WTC11 (cell line): ENCODE data around the gene TRRAP. TPM values are rescaled to one million over a fixed set of nuclear protein-coding genes. Genes with fewer than 3 reads are reported as not detected.

Source experiments
- ATAC-seq: fragments of 200-7000 bp; cut with Tn5 transposase; 2 replicates; pipeline ENCODE4 v1.10.0; 2021; ENCODE audit warnings: mild to moderate bottlenecking, moderate library complexity
- CTCF ChIA-PET: fragments of 300-600 bp; sonication (Branson Sonifier 250); formaldehyde crosslinking; loops from one replicate; lab custom pipeline; 2021; ENCODE audit warnings: antibody characterized with exemption; lab: Charles Lee
- POLR2A ChIA-PET: fragments of 350-600 bp; sonication (Branson Sonifier 250); formaldehyde crosslinking; loops from one replicate; lab custom pipeline; 2021; ENCODE audit warnings: antibody characterized with exemption; lab: Charles Lee
- DNase-seq: peaks from one replicate; pipeline ENCODE4 v3.0.0; 2021; ENCODE audit warnings: low spot score
- H3K27ac Mint-ChIP-seq: 2 replicates; pipeline ENCODE4 v1.8.0; 2021; ENCODE audit warnings: mixed read lengths
- H3K27me3 Mint-ChIP-seq: 2 replicates; pipeline ENCODE4 v1.8.0; 2021; ENCODE audit warnings: low read depth, mild to moderate bottlenecking, moderate library complexity, mixed read lengths
- H3K36me3 Mint-ChIP-seq: 2 replicates; pipeline ENCODE4 v1.8.0; 2021; ENCODE audit warnings: mixed read lengths
- H3K4me1 Mint-ChIP-seq: 2 replicates; pipeline ENCODE4 v1.8.0; 2022; ENCODE audit warnings: mixed read lengths
- H3K4me3 Mint-ChIP-seq: 2 replicates; pipeline ENCODE4 v1.8.0; 2021; ENCODE audit warnings: mild to moderate bottlenecking, moderate library complexity, mixed read lengths
- H3K9me3 Mint-ChIP-seq: 2 replicates; pipeline ENCODE4 v1.8.0; 2021; ENCODE audit warnings: mixed read lengths
- AR ChIP-seq: fragments of 250-450 bp; sonication (Bioruptor Pico); IDR thresholded peaks from 2 replicates; pipeline ENCODE4 v1.9.0; 2021; ENCODE audit warnings: mild to moderate bottlenecking
- ATF6 ChIP-seq: sonication (generic); formaldehyde crosslinking; IDR thresholded peaks from 2 replicates; pipeline ENCODE4 v1.8.1; 2023; ENCODE audit warnings: mild to moderate bottlenecking, missing genetic modification reagents
- CREM ChIP-seq: sonication (generic); formaldehyde crosslinking; IDR thresholded peaks from 2 replicates; pipeline ENCODE4 v1.8.1; 2022; ENCODE audit warnings: mild to moderate bottlenecking, missing genetic modification reagents, moderate library complexity
- CTCF ChIP-seq: fragments of 200-600 bp; IDR thresholded peaks from 2 replicates; pipeline ENCODE4 v1.8.0; 2022; ENCODE audit warnings: antibody characterized with exemption
- E2F5 ChIP-seq: sonication (generic); formaldehyde crosslinking; IDR thresholded peaks from 2 replicates; pipeline ENCODE4 v1.8.1; 2022; ENCODE audit warnings: mild to moderate bottlenecking, moderate library complexity, missing genetic modification reagents
- ERG ChIP-seq: fragments of 250-450 bp; sonication (Bioruptor Pico); IDR thresholded peaks from 2 replicates; pipeline ENCODE4 v1.8.0; 2021; ENCODE audit warnings: mild to moderate bottlenecking
- HMGXB4 ChIP-seq: sonication (generic); formaldehyde crosslinking; IDR thresholded peaks from 2 replicates; pipeline ENCODE4 v1.8.1; 2023; ENCODE audit warnings: mild to moderate bottlenecking, moderate library complexity, missing genetic modification reagents
- NR1H2 ChIP-seq: sonication (generic); formaldehyde crosslinking; IDR thresholded peaks from 2 replicates; pipeline ENCODE4 v1.9.0; 2021; ENCODE audit warnings: mild to moderate bottlenecking, moderate library complexity, missing genetic modification reagents
- SP1 ChIP-seq: sonication (generic); formaldehyde crosslinking; conservative IDR thresholded peaks from 2 replicates; pipeline ENCODE4 v1.8.1; 2022; ENCODE audit warnings: missing genetic modification reagents
- STAT6 ChIP-seq: sonication (generic); formaldehyde crosslinking; conservative IDR thresholded peaks from 2 replicates; pipeline ENCODE4 v1.8.1; 2023; ENCODE audit warnings: mild to moderate bottlenecking, low read depth, missing genetic modification reagents, moderate library complexity
- TEAD1 ChIP-seq: sonication (generic); formaldehyde crosslinking; IDR thresholded peaks from 2 replicates; pipeline ENCODE4 v1.8.0; 2022; ENCODE audit warnings: mild to moderate bottlenecking, missing genetic modification reagents
- ZBTB43 ChIP-seq: sonication (generic); formaldehyde crosslinking; IDR thresholded peaks from 2 replicates; pipeline ENCODE4 v1.8.1; 2023; ENCODE audit warnings: mild to moderate bottlenecking, missing genetic modification reagents
- ZNF281 ChIP-seq: sonication (generic); formaldehyde crosslinking; IDR thresholded peaks from 2 replicates; pipeline ENCODE4 v1.8.0; 2023; ENCODE audit warnings: mild to moderate bottlenecking, missing genetic modification reagents
- ZNF396 ChIP-seq: fragments of 250-450 bp; sonication (Bioruptor Pico); IDR thresholded peaks from 2 replicates; pipeline ENCODE4 v1.8.0; 2021; ENCODE audit warnings: mild to moderate bottlenecking, moderate library complexity, borderline replicate concordance
- ZNF425 ChIP-seq: fragments of 250-450 bp; sonication (Bioruptor Pico); conservative IDR thresholded peaks from 2 replicates; pipeline ENCODE4 v1.9.0; 2021; ENCODE audit warnings: mild to moderate bottlenecking
- total RNA-seq: library from RNA; stranded (reverse); gene quantifications from 3 replicates; pipeline ENCODE4 v1.2.3, GENCODE V29; 2021

The TRRAP gene
- total RNA-seq, 1 experiment from 2014 or later, result 46.5 TPM

- TF ChIP-seq TEAD1 (no peak), ZNF396 (CRISPR knock-in tag) (no peak), ERG (no peak), ZNF281 (no peak), ATF6 (CRISPR knock-in tag) (no peak), CREM (CRISPR knock-in tag) (no peak)
These were observed 169.3 kb downstream of the TRRAP start (continued) for GRCh38 chr7:99047526-99048077.

- ATAC-seq (no peak), DNase-seq (no peak)
- POLR2A ChIA-PET, result no interaction called here
- CTCF ChIA-PET, result no interaction called here
- peaks cover 69% of the 10 kb centered on the region for H3K36me3 Mint-ChIP-seq
- no peaks in the 10 kb centered on the region for H3K4me1 Mint-ChIP-seq
- H3K27ac Mint-ChIP-seq, result no peak overlapping the region
- H3K9me3 Mint-ChIP-seq, result no peaks in the 10 kb centered on the region
- no peaks in the 10 kb centered on the region for H3K27me3 Mint-ChIP-seq
- H3K4me3 Mint-ChIP-seq, result no peak overlapping the region
- TF ChIP-seq E2F5 (CRISPR knock-in tag) (no peak), STAT6 (CRISPR knock-in tag) (no peak), HMGXB4 (no peak), ZNF425 (no peak), NR1H2 (no peak), AR (no peak), ZBTB43 (CRISPR knock-in tag) (no peak), SP1 (CRISPR knock-in tag) (no peak), CTCF (no peak)
These were observed 172.6 kb downstream of the TRRAP start for GRCh38 chr7:99050971-99051370.
